Lung (tissue), 12 donors: ENCODE measurements around the gene ZNF91. TPM values are rescaled to one million over a fixed set of nuclear protein-coding genes. Genes with fewer than 3 reads are reported as not detected.

ENCODE experiments used
- ATAC-seq: fragments of 200-7000 bp; cut with Tn5 transposase; one replicate; pipeline ENCODE4 v1.9.1; 2020; ENCODE audit warnings: moderate number of reproducible peaks; ENCODE audit not compliant: insufficient read depth, low FRiP score
- DNase-seq, 3 donors: peaks; one replicate each; pipeline ENCODE4 v3.0.0-alpha.2; 2013 to 2017
- H3K27ac ChIP-seq, 2 donors: one replicate each; pipeline ENCODE4 v1.5.1; 2013; ENCODE audit warnings: mild to moderate bottlenecking in 2 of 2, moderate library complexity in 2 of 2, control low read depth in 1 of 2, inconsistent platforms in 1 of 2, low read depth in 1 of 2, low read length in 1 of 2
- H3K27me3 ChIP-seq, 3 donors: one replicate each; pipeline ENCODE4 v1.5.1; 2013; ENCODE audit warnings: low read length in 2 of 3; ENCODE audit not compliant: control insufficient read depth in 3 of 3, insufficient read depth in 3 of 3
- H3K36me3 ChIP-seq, 4 donors: one replicate each; pipeline ENCODE4 v1.5.1; 2013; ENCODE audit warnings: low read length in 4 of 4, mild to moderate bottlenecking in 1 of 4, moderate library complexity in 1 of 4; ENCODE audit not compliant: control insufficient read depth in 4 of 4, insufficient read depth in 4 of 4
- H3K4me1 ChIP-seq, 5 donors: one replicate each; pipeline ENCODE4 v1.5.1; 2013; ENCODE audit warnings: low read length in 5 of 5, mild to moderate bottlenecking in 2 of 5, moderate library complexity in 1 of 5; ENCODE audit not compliant: control insufficient read depth in 5 of 5, insufficient read depth in 5 of 5
- H3K4me3 ChIP-seq: one replicate; pipeline ENCODE4 v1.5.1; 2013; ENCODE audit warnings: mild to moderate bottlenecking, control low read depth, moderate library complexity
- H3K9ac ChIP-seq, 2 donors: one replicate each; pipeline ENCODE4 v1.5.1; 2013; ENCODE audit warnings: low read length in 2 of 2, control low read depth in 1 of 2; ENCODE audit not compliant: insufficient read depth in 1 of 2
- H3K9me3 ChIP-seq, 4 donors: one replicate each; pipeline ENCODE4 v1.5.1; 2013; ENCODE audit warnings: low read length in 3 of 4, mild to moderate bottlenecking in 1 of 4, moderate library complexity in 1 of 4; ENCODE audit not compliant: control insufficient read depth in 4 of 4, insufficient read depth in 3 of 4
- WGBS, 2 donors: extraction: QIAGEN DNeasy Blood & Tissue Kit; methylation state at CpG; one replicate each; pipeline ENCODE4 v1.1.7; 2013; 5-methylcytosine and 5-hydroxymethylcytosine counted together
- polyA plus RNA-seq, 2 donors: library from polyadenylated mRNA; stranded (reverse); fragments of 200-250 nt; gene quantifications; one replicate each; pipeline ENCODE4 v1.2.1, GENCODE V29; 2013
- total RNA-seq, 2 donors: library from RNA; depleted of rRNA in 1 of 2; stranded (reverse); fragments of >200 nt in 1 of 2; gene quantifications; one replicate each; pipeline ENCODE4 v1.2.1, GENCODE V29; 2014 to 2021
- TF ChIP-seq, protein P1 (sequence below): IDR thresholded peaks from 2 replicates; pipeline ENCODE4 v1.5.1; 2012; ENCODE audit warnings: mild to moderate bottlenecking; ENCODE audit errors: control extremely low read depth, extremely low read depth
- donor health status: control.
- donor health status: control.
- donor health status: Bipolar disorder and iron deficiency.
- donor health status: healthy.
- donor health status: DM: yes; HTN: yes; CAD: no.

Gene ZNF91
- total and polyA plus RNA-seq, 4 donors = 5.0 to 172 (median 24.8) TPM

DNA sequence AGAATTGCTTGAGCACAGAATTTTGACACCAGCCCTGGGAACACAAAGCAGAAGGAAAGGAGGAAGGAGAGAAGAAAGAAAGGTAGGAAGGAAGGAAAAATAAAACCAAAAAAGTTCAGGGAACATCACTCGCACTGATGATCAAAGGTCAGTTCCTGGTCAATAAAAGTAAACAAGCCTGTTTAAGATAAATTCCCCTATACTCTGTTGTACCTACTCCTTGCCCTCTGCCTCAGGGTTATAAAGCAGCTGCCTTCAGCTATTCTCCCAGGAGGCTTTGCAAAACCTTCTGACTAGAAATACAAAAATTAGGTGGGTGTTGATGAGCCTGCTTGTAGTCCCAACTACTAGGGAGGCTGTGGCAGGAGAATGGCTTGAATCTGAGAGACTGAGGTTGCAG lies 14.9 kb upstream of the ZNF91 start:
- Histone ChIP-seq H3K9ac (no peak overlapping the region), H3K4me1 (peaks cover 0 to 6% (median 0%) of the 10 kb centered on the region in 5 donors), H3K27me3 (no peaks in the 10 kb centered on the region), H3K9me3 (peaks cover 0 to 2% (median 0%) of the 10 kb centered on the region in 4 donors), H3K27ac (no peak overlapping the region), H3K36me3 (no peaks in the 10 kb centered on the region), H3K4me3 (no peak overlapping the region)
- TF ChIP-seq, protein P1, sequence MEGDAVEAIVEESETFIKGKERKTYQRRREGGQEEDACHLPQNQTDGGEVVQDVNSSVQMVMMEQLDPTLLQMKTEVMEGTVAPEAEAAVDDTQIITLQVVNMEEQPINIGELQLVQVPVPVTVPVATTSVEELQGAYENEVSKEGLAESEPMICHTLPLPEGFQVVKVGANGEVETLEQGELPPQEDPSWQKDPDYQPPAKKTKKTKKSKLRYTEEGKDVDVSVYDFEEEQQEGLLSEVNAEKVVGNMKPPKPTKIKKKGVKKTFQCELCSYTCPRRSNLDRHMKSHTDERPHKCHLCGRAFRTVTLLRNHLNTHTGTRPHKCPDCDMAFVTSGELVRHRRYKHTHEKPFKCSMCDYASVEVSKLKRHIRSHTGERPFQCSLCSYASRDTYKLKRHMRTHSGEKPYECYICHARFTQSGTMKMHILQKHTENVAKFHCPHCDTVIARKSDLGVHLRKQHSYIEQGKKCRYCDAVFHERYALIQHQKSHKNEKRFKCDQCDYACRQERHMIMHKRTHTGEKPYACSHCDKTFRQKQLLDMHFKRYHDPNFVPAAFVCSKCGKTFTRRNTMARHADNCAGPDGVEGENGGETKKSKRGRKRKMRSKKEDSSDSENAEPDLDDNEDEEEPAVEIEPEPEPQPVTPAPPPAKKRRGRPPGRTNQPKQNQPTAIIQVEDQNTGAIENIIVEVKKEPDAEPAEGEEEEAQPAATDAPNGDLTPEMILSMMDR = no peak
- DNase-seq (no peak), ATAC-seq (no peak)
- WGBS, 2 donors = 69 to 80% methylated on average over 1 of the region's 1 CpG

DNA sequence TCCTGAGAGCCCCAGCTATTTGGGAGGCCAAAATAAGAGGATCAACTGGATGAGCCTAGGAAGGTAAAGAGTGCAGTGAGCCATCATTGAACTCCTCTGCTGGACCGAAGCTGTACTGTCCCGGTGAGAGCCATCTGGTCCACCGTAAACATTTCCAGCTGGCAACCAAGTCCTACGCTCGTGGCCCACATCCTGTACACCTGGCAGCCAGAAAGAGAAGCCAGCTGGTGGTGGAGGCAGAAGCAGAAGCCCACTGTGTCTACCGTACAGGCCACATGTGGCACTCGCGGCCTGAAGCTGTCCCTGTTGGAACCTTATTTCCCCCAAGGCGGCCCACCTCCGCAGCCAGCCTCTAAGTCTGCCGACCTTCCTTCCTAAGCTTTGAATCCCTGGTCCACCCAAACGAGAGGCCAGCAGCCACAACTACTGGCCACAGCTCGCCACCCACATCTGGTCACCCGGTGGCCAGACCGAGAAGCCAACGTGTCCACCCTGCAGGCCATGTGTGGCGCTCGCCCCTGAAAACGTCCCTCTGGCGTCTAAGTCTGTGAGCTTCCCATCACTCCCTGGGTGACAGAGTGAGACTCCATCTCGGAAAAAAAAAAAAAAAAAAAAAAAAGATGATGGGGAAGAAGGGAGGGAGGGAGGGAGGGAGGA lies 14.2 kb upstream of the ZNF91 start:
- Histone ChIP-seq H3K27me3 (no peaks in the 10 kb centered on the region), H3K4me3 (no peak overlapping the region), H3K9me3 (peaks cover 0 to 2% (median 0%) of the 10 kb centered on the region in 4 donors), H3K9ac (no peak overlapping the region), H3K27ac (no peak overlapping the region), H3K36me3 (no peaks in the 10 kb centered on the region), H3K4me1 (peaks cover 0 to 1% (median 0%) of the 10 kb centered on the region in 5 donors)
- 91 to 92% methylated on average over 21 of the region's 21 CpGs for WGBS, 2 donors
- DNase-seq (no peak), ATAC-seq (no peak)
- TF ChIP-seq, protein P1 = no peak

DNA sequence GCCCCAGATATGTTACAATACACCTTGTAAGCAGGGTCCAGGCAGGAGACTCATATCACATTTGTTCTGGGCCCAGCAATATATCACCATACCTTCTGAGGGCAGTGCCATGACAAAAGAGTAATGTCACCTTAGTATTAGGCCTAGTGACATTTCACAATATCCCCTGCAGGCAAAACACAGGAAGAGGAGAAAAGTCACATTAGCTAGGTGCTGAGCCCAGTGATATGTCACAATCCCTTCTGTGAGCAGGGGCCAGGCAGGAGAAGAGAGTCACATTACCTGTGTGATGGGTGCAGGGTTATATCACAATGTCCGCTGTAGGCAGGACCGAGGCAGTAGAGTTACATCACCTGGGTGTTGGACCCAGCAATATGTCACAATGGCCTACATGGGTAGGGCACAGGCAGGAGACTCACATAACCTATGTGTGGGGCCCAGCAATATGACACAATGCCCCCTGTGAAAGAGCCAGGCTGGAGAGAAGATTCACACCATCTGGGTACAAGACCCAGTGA lies 12.4 kb upstream of the ZNF91 start:
- no peak overlapping the region for H3K4me3 ChIP-seq
- H3K9me3 ChIP-seq = peaks cover 0 to 4% (median 0%) of the 10 kb centered on the region in 4 donors
- ATAC-seq (no peak), DNase-seq (no peak)
- H3K27ac ChIP-seq = no peak overlapping the region
- no peak overlapping the region for H3K9ac ChIP-seq
- no peaks in the 10 kb centered on the region for H3K4me1 ChIP-seq
- TF ChIP-seq, protein P1 = no peak
- 98 to 99% methylated on average over 2 of the region's 2 CpGs for WGBS, 2 donors
- H3K27me3 ChIP-seq = no peaks in the 10 kb centered on the region
- H3K36me3 ChIP-seq = no peaks in the 10 kb centered on the region
